Left renal pelvis (tissue), 4 donors: Measurements from ENCODE around the gene MSANTD1. TPM values are rescaled to one million over a fixed set of nuclear protein-coding genes. Genes with fewer than 3 reads are reported as not detected.

ENCODE experiments used
- DNase-seq, 4 donors: peaks; one replicate each; pipeline ENCODE4 v3.0.0-alpha.2; 2013; ENCODE audit warnings: low read depth in 4 of 4, low spot score in 3 of 4
- polyA plus RNA-seq, 4 donors: library from polyadenylated mRNA; unstranded; fragments of 120-200 nt; gene quantifications; one replicate each; pipeline ENCODE4 v1.2.1, GENCODE V29; 2013; ENCODE audit not compliant: insufficient read length in 4 of 4

MSANTD1 gene
- polyA plus RNA-seq, 4 donors = 0.24 to 1.7 (median 0.62) TPM

- DNase-seq = no peak
Observed at GRCh38 chr4:3261411-3262207, 12.7 kb downstream of the MSANTD1 start.

- no peak for DNase-seq
Observed at GRCh38 chr4:3262208-3263052, 13.5 kb downstream of the MSANTD1 start.

- DNase-seq = no peak
Observed at GRCh38 chr4:3263053-3263875, 14.3 kb downstream of the MSANTD1 start.

GRCh38 chr4:3263876-3264193, 14.9 kb downstream of the MSANTD1 start:
- no peak for DNase-seq

- DNase-seq = no peak
Observed at GRCh38 chr4:3266076-3266475, 17.1 kb downstream of the MSANTD1 start.

GRCh38 chr4:3267576-3268394, 18.8 kb downstream of the MSANTD1 start:
- no peak for DNase-seq

- DNase-seq = no peak
Observed at GRCh38 chr4:3268395-3269104, 19.6 kb downstream of the MSANTD1 start.

GRCh38 chr4:3269105-3269927, 20.4 kb downstream of the MSANTD1 start:
- DNase-seq = no peak

- DNase-seq = no peak
Observed at GRCh38 chr4:3269991-3270611, 21.1 kb downstream of the MSANTD1 start.

GRCh38 chr4:3271131-3271530, 22.2 kb downstream of the MSANTD1 start:
- DNase-seq = no peak

- no peak for DNase-seq
Observed at GRCh38 chr4:3276986-3277385, 28.0 kb downstream of the MSANTD1 start.

GRCh38 chr4:3280466-3280865, 31.5 kb downstream of the MSANTD1 start:
- no peak for DNase-seq

- no peak for DNase-seq
Observed at GRCh38 chr4:3283483-3283882, 34.5 kb downstream of the MSANTD1 start.

- no peak for DNase-seq
Observed at GRCh38 chr4:3283916-3284315, 35.0 kb downstream of the MSANTD1 start.

- DNase-seq = no peak
Observed at GRCh38 chr4:3284734-3285557, 36.0 kb downstream of the MSANTD1 start.

- no peak for DNase-seq
Observed at GRCh38 chr4:3285558-3286334, 36.8 kb downstream of the MSANTD1 start.
